IMR-90 (cell line): ENCODE results near the gene GALK1. TPM values are rescaled to one million over a fixed set of nuclear protein-coding genes. Genes with fewer than 3 reads are reported as not detected.

Source experiments
- ATAC-seq: fragments of 200-7000 bp; cut with Tn5 transposase; 2 replicates; pipeline ENCODE4 v1.9.1; 2020; ENCODE audit warnings: low read depth, mild to moderate bottlenecking, moderate library complexity
- BruUV-seq: library from RNA; stranded (reverse); fragments of 400-500 nt; replicated peaks from 2 replicates; lab custom pipeline; 2021; lab: Mats Ljungman, UMichigan
- CTCF ChIA-PET: fragments of 300-600 bp; formaldehyde crosslinking; extraction: SDS; loops from one replicate; lab custom pipeline; 2021; ENCODE audit warnings: antibody characterized with exemption; lab: Yijun Ruan, JAX
- POLR2A ChIA-PET: fragments of 300-600 bp; sonication (Branson Sonifier 250); formaldehyde crosslinking; loops from one replicate; lab custom pipeline; 2022; ENCODE audit warnings: antibody characterized with exemption; ENCODE audit not compliant: unreplicated experiment; lab: Charles Lee
- DNase-seq: peaks from one replicate; pipeline ENCODE4 v3.0.0; 2013
- H2AFZ ChIP-seq: replicated peaks from 2 replicates; pipeline ENCODE3; 2013; ENCODE audit warnings: low read length, mild to moderate bottlenecking; ENCODE audit not compliant: poor library complexity
- H2AK5ac ChIP-seq: 2 replicates; pipeline ENCODE4 v1.6.1; 2013; ENCODE audit warnings: low read depth, low read length, inconsistent platforms
- H2AK9ac ChIP-seq: replicated peaks from 2 replicates; pipeline ENCODE3; 2013; ENCODE audit warnings: mild to moderate bottlenecking, low read depth, low read length, moderate library complexity; ENCODE audit not compliant: poor library complexity
- H2BK120ac ChIP-seq: 2 replicates; pipeline ENCODE4 v1.6.1; 2013; ENCODE audit warnings: low read depth, low read length, inconsistent platforms
- H2BK15ac ChIP-seq: 3 replicates; pipeline ENCODE4 v1.6.1; 2013; ENCODE audit warnings: low read depth, low read length, inconsistent platforms
- H2BK20ac ChIP-seq: 2 replicates; pipeline ENCODE4 v1.6.1; 2013; ENCODE audit warnings: low read depth, mild to moderate bottlenecking, inconsistent platforms, low read length, moderate library complexity
- H2BK5ac ChIP-seq: 2 replicates; pipeline ENCODE4 v1.6.1; 2013; ENCODE audit warnings: mild to moderate bottlenecking, low read depth, low read length, inconsistent platforms; ENCODE audit not compliant: poor library complexity, severe bottlenecking
- H3K14ac ChIP-seq: replicated peaks from 2 replicates; pipeline ENCODE4 v1.6.1; 2013; ENCODE audit warnings: low read depth, low read length, inconsistent platforms
- H3K18ac ChIP-seq: 2 replicates; pipeline ENCODE4 v1.6.1; 2013; ENCODE audit warnings: low read depth, low read length, control low read depth
- H3K23ac ChIP-seq: 2 replicates; pipeline ENCODE4 v1.6.1; 2013; ENCODE audit warnings: low read depth, low read length, inconsistent platforms
- H3K27ac ChIP-seq: 2 replicates; pipeline ENCODE4 v1.5.1; 2013; ENCODE audit warnings: mild to moderate bottlenecking, control low read depth, low read length; ENCODE audit not compliant: insufficient read depth
- H3K27me3 ChIP-seq: 2 replicates; pipeline ENCODE4 v1.6.1; 2013; ENCODE audit warnings: low read length; ENCODE audit not compliant: control insufficient read depth, insufficient read depth
- H3K36me3 ChIP-seq: 2 replicates; pipeline ENCODE4 v1.6.1; 2013; ENCODE audit warnings: low read length, mixed read lengths; ENCODE audit not compliant: control insufficient read depth, insufficient read depth
- H3K4ac ChIP-seq: 2 replicates; pipeline ENCODE4 v1.6.1; 2013; ENCODE audit warnings: low read depth, low read length, inconsistent platforms
- H3K4me1 ChIP-seq: 2 replicates; pipeline ENCODE4 v1.6.1; 2013; ENCODE audit warnings: low read length, mixed read lengths; ENCODE audit not compliant: control insufficient read depth, insufficient read depth
- H3K4me2 ChIP-seq: 2 replicates; pipeline ENCODE4 v1.6.1; 2013; ENCODE audit warnings: low read depth, mild to moderate bottlenecking, control low read depth, low read length, moderate library complexity
- H3K4me3 ChIP-seq: 2 replicates; pipeline ENCODE4 v1.5.1; 2013; ENCODE audit warnings: low read depth, mild to moderate bottlenecking, control low read depth, low read length, moderate library complexity; ENCODE audit not compliant: insufficient read depth
- H3K56ac ChIP-seq: 2 replicates; pipeline ENCODE4 v1.6.1; 2013; ENCODE audit warnings: low read length, inconsistent platforms; ENCODE audit not compliant: insufficient read depth; ENCODE audit errors: extremely low read depth
- H3K79me1 ChIP-seq, 2 experiments: 2 replicates each; pipeline ENCODE4 v1.6.1; 2013; ENCODE audit warnings: low read length in 2 of 2, inconsistent platforms in 1 of 2, low read depth in 1 of 2
- H3K9ac ChIP-seq: 2 replicates; pipeline ENCODE4 v1.6.1; 2013; ENCODE audit warnings: low read depth, low read length, control low read depth
- H3K9me1 ChIP-seq: 2 replicates; pipeline ENCODE4 v1.6.1; 2013; ENCODE audit warnings: low read length, inconsistent platforms; ENCODE audit not compliant: insufficient read depth
- H3K9me3 ChIP-seq: 2 replicates; pipeline ENCODE4 v1.6.1; 2013; ENCODE audit warnings: low read length; ENCODE audit not compliant: control insufficient read depth, insufficient read depth
- H4K20me1 ChIP-seq: 2 replicates; pipeline ENCODE4 v1.6.1; 2013; ENCODE audit warnings: low read length, inconsistent platforms; ENCODE audit not compliant: insufficient read depth
- H4K5ac ChIP-seq: 2 replicates; pipeline ENCODE4 v1.6.1; 2013; ENCODE audit warnings: mild to moderate bottlenecking, low read depth, low read length, control low read depth
- H4K8ac ChIP-seq, 2 experiments: 2 replicates each; pipeline ENCODE4 v1.6.1; 2013; ENCODE audit warnings: low read depth in 2 of 2, low read length in 2 of 2, control low read depth in 1 of 2, inconsistent platforms in 1 of 2
- H4K91ac ChIP-seq: 2 replicates; pipeline ENCODE4 v1.6.1; 2013; ENCODE audit warnings: low read depth, low read length, inconsistent platforms; ENCODE audit not compliant: insufficient read depth
- BHLHE40 ChIP-seq: fragments of 150-350 bp; IDR thresholded peaks from 2 replicates; pipeline ENCODE4 v1.6.1; 2016; ENCODE audit warnings: mild to moderate bottlenecking, low read depth, low read length
- ELK1 ChIP-seq: fragments of 150-350 bp; IDR thresholded peaks from 2 replicates; pipeline ENCODE4 v1.6.1; 2016; ENCODE audit warnings: low read depth, mild to moderate bottlenecking, low read length, moderate library complexity, borderline replicate concordance
- FOS ChIP-seq: fragments of 150-350 bp; IDR thresholded peaks from 2 replicates; pipeline ENCODE4 v1.6.1; 2016; ENCODE audit warnings: low read depth, low read length
- MAFK ChIP-seq: IDR thresholded peaks from 2 replicates; pipeline ENCODE4 v1.6.1; 2012; ENCODE audit warnings: low read depth, low read length, improper control_type of control experiment
- RCOR1 ChIP-seq: IDR thresholded peaks from 2 replicates; pipeline ENCODE4 v1.6.1; 2012; ENCODE audit warnings: mild to moderate bottlenecking, low read length, improper control_type of control experiment; ENCODE audit not compliant: insufficient replicate concordance
- WGBS, 2 experiments: methylation state at CpG; one replicate each; pipeline versions ENCODE4 v1.1.5 to v1.1.7; 2013; ENCODE audit warnings: missing lambda C conversion rate in 2 of 2; ENCODE audit not compliant: insufficient read length in 1 of 2; ENCODE audit errors: extremely low coverage in 2 of 2; 5-methylcytosine and 5-hydroxymethylcytosine counted together
- dilution Hi-C: fragments of 300-500 bp; cut with HindIII; formaldehyde crosslinking; loops from one replicate; pipeline ENCODE4 v1.14.3; 2018; ENCODE audit warnings: low sequenced_read_pairs; ENCODE audit not compliant: unreplicated experiment
- in situ Hi-C: fragments of 300-500 bp; cut with MboI; formaldehyde crosslinking; loops from 3 replicates; pipeline ENCODE4 v1.14.3; 2019; ENCODE audit warnings: low sequenced_read_pairs, inconsistent platforms, mixed read lengths
- intact Hi-C: fragments of 100-400 bp; cut with micrococcal nuclease; formaldehyde crosslinking; loops from 2 replicates; pipeline ENCODE4 v1.10.0; 2022
- polyA plus RNA-seq, 3 experiments: library from polyadenylated mRNA; depleted of rRNA; stranded (reverse); fragments of >200 nt; gene quantifications; 2 replicates each; pipeline ENCODE4 v1.2.3, GENCODE V29; 2012; ENCODE audit warnings: low replicate concordance in 1 of 3
- total RNA-seq: library from RNA; depleted of rRNA; stranded (reverse); fragments of >200 nt; gene quantifications from 2 replicates; pipeline ENCODE4 v1.2.3, GENCODE V29; 2012

GALK1 gene
- total and polyA plus RNA-seq, 2 of the 4 experiments (the other 2 are of a cell fraction), result 19.9 to 21.9 TPM

- no peak overlapping the region for H3K14ac ChIP-seq
- no peaks in the 10 kb centered on the region for H3K36me3 ChIP-seq
- peaks cover 3% of the 10 kb centered on the region; the same call in 1 of the 2 replicates for H3K9me1 ChIP-seq
- no peak overlapping the region for H3K56ac ChIP-seq
- no peak overlapping the region for H3K27ac ChIP-seq
- no peak overlapping the region for H3K23ac ChIP-seq
- intact Hi-C loops (no loop called here), dilution Hi-C loops (no loop called here), in situ Hi-C loops (no loop called here)
- no peak overlapping the region for H2BK15ac ChIP-seq
- 0 out of 2 replicates have a peak overlapping the region, but pooled peaks have one; percentile 36 for H3K9ac ChIP-seq
- no peak for ATAC-seq
- no peak overlapping the region for H2BK20ac ChIP-seq
- WGBS, 2 experiments, result 83% methylated on average over 20 of the region's 27 CpGs; no CpG with 5 or more reads in 1 of the 2 experiments
- H2AK5ac ChIP-seq, result peak overlapping the region; percentile 70
- no peaks in the 10 kb centered on the region for H4K20me1 ChIP-seq
- no peaks in the 10 kb centered on the region for H3K9me3 ChIP-seq
- no peaks in the 10 kb centered on the region; the same call in 1 of the 2 replicates for H3K27me3 ChIP-seq
- no TSS peak for BruUV-seq
- H3K79me1 ChIP-seq, result no peaks in the 10 kb centered on the region
- H3K4me1 ChIP-seq, result peaks cover 6% of the 10 kb centered on the region
- TF ChIP-seq FOS, result no peak
- TF ChIP-seq ELK1, result no peak
- no peak for TF ChIP-seq BHLHE40
- no peak for TF ChIP-seq RCOR1
- TF ChIP-seq MAFK, result no peak
- H2AFZ ChIP-seq, result peak overlapping the region; percentile 98
- H3K4me2 ChIP-seq, result no peak overlapping the region
- no peak for DNase-seq
- H3K4ac ChIP-seq, result no peak overlapping the region; the same call in 1 of the 2 replicates
- H3K4me3 ChIP-seq, result no peak overlapping the region
- H4K5ac ChIP-seq, result peak overlapping the region; percentile 52; the same call in 1 of the 2 replicates
- peak overlapping the region; percentile 82 to 95; a peak in 2 of 4 replicates for H4K8ac ChIP-seq
- H4K91ac ChIP-seq, result no peak overlapping the region; the same call in 1 of the 2 replicates
- H3K18ac ChIP-seq, result no peak overlapping the region
- no peak overlapping the region for H2BK5ac ChIP-seq
- ChIA-PET CTCF (interaction anchor here (0.9 to 1.9 kb wide), 6 partner anchors 7 to 121 kb away, joined by 3 to 16 read pairs (median 7); partner anchors contain the start of genes GALK1, SMIM5 and WBP2), POLR2A (no interaction called here)
- no peak overlapping the region for H2BK120ac ChIP-seq
- peak overlapping the region; percentile 67 for H2AK9ac ChIP-seq
Observed at GRCh38 chr17:75754378-75755204, 10.4 kb downstream of the GALK1 start.
